Uterus (tissue), 4 donors: ENCODE results near the gene PROCR. TPM values are rescaled to one million over a fixed set of nuclear protein-coding genes. Genes with fewer than 3 reads are reported as not detected.
"Not testable (repeated sequence)": the region's sequence is repeated elsewhere in the genome, so short reads cannot be mapped to it uniquely, and the experiment has no call there.

Source experiments
- DNase-seq, 2 donors: peaks; one replicate each; pipeline ENCODE4 v3.0.0-alpha.2; 2019 to 2020
- H3K27ac ChIP-seq, 2 donors: fragments of 200-600 bp; sonication (generic); 1 replicate in 1 of 2; 2 replicates in 1 of 2; pipeline ENCODE4 v1.5.1; 2016 to 2018
- H3K27me3 ChIP-seq, 2 donors: fragments of 200-600 bp; sonication (generic); one replicate each; pipeline ENCODE4 v1.5.1; 2018 to 2019; ENCODE audit warnings: control low read depth in 1 of 2
- H3K36me3 ChIP-seq, 2 donors: fragments of 200-600 bp; sonication (generic); one replicate each; pipeline ENCODE4 v1.5.1; 2019; ENCODE audit warnings: control low read depth in 1 of 2
- H3K4me1 ChIP-seq, 2 donors: fragments of 200-600 bp; sonication (generic); one replicate each; pipeline ENCODE4 v1.5.1; 2018 to 2019; ENCODE audit warnings: control low read depth in 1 of 2
- H3K4me3 ChIP-seq, 2 donors: fragments of 200-600 bp; sonication (generic); 1 replicate in 1 of 2; 2 replicates in 1 of 2; pipeline ENCODE4 v1.5.1; 2018 to 2019; ENCODE audit warnings: mild to moderate bottlenecking in 1 of 2
- H3K9me3 ChIP-seq, 2 donors: fragments of 200-600 bp; sonication (generic); one replicate each; pipeline ENCODE4 v1.5.1; 2019; ENCODE audit warnings: control low read depth in 1 of 2
- POLR2A ChIP-seq, 2 donors: fragments of 450-650 bp; IDR thresholded peaks; one replicate each; pipeline ENCODE4 v1.6.1; 2016; ENCODE audit warnings: antibody characterized with exemption in 2 of 2, mild to moderate bottlenecking in 1 of 2, moderate library complexity in 1 of 2
- intact Hi-C: fragments of 100-400 bp; cut with DNase I; formaldehyde crosslinking; loops from one replicate; pipeline ENCODE4 v1.15.1; 2023; ENCODE audit warnings: low total_unique reads
- total RNA-seq, 4 donors: library from RNA; depleted of rRNA in 3 of 4; stranded (reverse); fragments of >200 nt in 3 of 4; gene quantifications; one replicate each; pipeline versions ENCODE4 v1.1.0 to v1.2.4, GENCODE V29; 2014 to 2023
- TF ChIP-seq, protein P1 (sequence below), 4 experiments: fragments of 200-600 bp in 2 of 4; fragments of 450-650 bp in 2 of 4; sonication (generic) in 2 of 4; IDR thresholded peaks; one replicate each; pipeline ENCODE4 v1.5.1; 2016 to 2019; ENCODE audit warnings: antibody characterized with exemption in 4 of 4, mild to moderate bottlenecking in 2 of 4, moderate library complexity in 1 of 4
- donor health status: DM: yes; HTN: yes; CAD: no.

PROCR gene
- total RNA-seq, 4 donors from 2014 or later, result 40.2 to 96.2 (median 60.7) TPM

DNA sequence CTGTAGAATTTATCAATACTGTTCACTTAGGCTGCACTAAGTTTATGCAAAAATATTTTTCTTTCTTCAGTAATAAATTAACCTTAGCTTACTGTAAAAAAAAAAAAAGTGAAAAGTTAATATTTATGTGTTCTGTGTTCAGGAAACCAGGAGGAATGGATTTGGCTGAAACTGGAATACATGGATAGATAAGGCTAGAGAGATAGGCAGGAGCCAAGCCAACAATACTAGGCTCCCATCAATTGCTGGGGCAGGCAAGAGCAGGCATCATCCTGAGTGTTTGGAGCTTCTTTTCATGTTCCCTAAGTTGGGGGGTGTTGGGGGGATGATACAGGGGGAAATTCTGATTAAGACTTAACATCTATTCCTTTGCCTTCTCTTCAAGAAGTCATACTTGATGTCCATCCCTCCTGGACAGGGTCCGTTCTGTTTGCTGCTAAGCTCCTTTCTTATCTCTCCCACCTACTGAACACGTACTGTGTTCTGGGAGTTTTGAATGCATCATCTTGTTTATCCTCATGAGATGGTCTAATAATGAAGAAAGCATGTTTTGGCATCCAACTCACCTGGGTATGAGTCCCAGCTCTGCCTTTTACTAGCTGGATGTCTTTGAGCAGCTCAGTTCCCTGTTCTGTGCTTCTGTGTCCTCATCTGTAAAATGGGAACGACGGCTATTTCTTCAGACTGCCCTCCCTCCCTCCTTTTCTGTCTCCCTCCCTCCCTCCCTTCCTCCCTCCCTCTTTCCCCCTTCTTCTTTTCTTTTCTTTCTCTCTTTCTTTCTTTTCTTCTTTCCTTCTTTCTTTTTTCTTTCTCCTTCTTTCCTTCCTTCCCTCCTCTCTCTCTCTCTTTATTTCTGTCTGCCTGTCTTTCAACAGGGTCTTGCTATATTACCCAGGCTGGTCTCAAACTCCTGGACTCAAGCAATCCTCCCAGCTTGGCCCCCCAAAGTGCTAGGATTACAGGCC is 6.4 kb upstream of the PROCR start:
- TF ChIP-seq, protein P1, sequence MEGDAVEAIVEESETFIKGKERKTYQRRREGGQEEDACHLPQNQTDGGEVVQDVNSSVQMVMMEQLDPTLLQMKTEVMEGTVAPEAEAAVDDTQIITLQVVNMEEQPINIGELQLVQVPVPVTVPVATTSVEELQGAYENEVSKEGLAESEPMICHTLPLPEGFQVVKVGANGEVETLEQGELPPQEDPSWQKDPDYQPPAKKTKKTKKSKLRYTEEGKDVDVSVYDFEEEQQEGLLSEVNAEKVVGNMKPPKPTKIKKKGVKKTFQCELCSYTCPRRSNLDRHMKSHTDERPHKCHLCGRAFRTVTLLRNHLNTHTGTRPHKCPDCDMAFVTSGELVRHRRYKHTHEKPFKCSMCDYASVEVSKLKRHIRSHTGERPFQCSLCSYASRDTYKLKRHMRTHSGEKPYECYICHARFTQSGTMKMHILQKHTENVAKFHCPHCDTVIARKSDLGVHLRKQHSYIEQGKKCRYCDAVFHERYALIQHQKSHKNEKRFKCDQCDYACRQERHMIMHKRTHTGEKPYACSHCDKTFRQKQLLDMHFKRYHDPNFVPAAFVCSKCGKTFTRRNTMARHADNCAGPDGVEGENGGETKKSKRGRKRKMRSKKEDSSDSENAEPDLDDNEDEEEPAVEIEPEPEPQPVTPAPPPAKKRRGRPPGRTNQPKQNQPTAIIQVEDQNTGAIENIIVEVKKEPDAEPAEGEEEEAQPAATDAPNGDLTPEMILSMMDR (IDR thresholded peaks at IDR 0.05), result no peak
- no peak for TF ChIP-seq POLR2A (IDR thresholded peaks at IDR 0.05)
- no peaks in the 10 kb centered on the region for H3K27me3 ChIP-seq
- H3K9me3 ChIP-seq, result no peaks in the 10 kb centered on the region
- H3K27ac ChIP-seq, result peak overlapping the region in 1 of 2 donors; percentile 35
- no peak overlapping the region for H3K4me3 ChIP-seq
- intact Hi-C loops, result no loop called here
- H3K36me3 ChIP-seq, result no peaks in the 10 kb centered on the region
- no peaks in the 10 kb centered on the region for H3K4me1 ChIP-seq
- DNase-seq, result no peak

DNA sequence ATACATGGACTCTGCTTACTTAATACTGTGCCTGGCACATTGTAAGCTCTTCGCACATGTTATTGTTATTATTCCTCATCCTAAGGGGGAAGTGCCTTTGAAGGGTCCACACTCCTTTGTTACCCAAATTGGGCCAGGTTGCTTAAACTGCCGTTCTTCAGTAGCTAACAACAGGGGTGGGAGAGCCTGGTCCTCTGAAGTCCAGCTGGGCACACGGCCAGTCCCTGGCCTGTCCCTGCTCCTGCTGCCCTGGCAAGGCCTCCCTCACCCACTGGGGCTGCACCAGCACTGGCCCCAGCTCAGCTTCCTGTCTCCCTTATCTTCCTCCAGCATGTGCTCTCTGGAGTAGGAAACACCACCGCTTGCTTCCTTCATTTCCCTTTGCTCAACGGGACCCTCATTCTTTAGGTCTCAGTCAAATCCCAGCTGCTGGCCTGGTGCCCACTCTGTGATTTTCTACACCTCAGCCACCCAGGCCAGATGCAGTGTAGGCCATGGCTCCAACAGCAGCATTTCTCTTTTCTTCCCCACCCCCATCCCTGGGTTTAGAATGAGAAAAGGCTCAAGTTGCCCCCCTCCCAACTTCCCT is 5.5 kb upstream of the PROCR start:
- DNase-seq, result peak in 1 of 2 donors; percentile 75
- Histone ChIP-seq H3K27me3 (no peaks in the 10 kb centered on the region), H3K4me3 (no peak overlapping the region), H3K9me3 (no peaks in the 10 kb centered on the region), H3K36me3 (no peaks in the 10 kb centered on the region), H3K4me1 (no peaks in the 10 kb centered on the region), H3K27ac (peak overlapping the region in 1 of 2 donors; percentile 35)
- intact Hi-C loops, result no loop called here
- no peak for TF ChIP-seq POLR2A (IDR thresholded peaks at IDR 0.05)
- TF ChIP-seq, protein P1 (IDR thresholded peaks at IDR 0.05), result no peak

DNA sequence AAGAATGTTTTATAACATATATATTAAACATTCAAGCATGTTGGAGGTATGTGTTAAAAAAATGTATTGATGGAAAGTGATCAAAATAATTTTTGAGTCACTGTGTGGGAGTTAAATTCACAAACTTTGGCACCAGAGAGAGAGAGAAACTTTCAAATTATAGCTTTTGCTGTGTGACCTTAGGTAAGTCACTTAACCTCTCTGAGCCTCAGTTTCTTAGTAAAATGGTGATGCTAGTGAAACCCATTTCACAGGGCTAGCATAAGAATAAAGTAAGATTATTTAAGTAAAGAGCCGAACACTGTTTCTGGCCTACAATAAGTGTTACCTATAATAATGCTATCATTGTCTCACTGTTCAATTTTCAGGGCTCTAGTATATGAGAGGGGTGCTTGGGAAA is 4.1 kb upstream of the PROCR start:
- no peaks in the 10 kb centered on the region for H3K4me1 ChIP-seq
- H3K9me3 ChIP-seq, result no peaks in the 10 kb centered on the region
- H3K27me3 ChIP-seq, result no peaks in the 10 kb centered on the region
- no peak overlapping the region for H3K27ac ChIP-seq
- H3K36me3 ChIP-seq, result no peaks in the 10 kb centered on the region
- no peak for TF ChIP-seq POLR2A (IDR thresholded peaks at IDR 0.05)
- TF ChIP-seq, protein P1 (IDR thresholded peaks at IDR 0.05), result no peak
- intact Hi-C loops, result no loop called here
- no peak overlapping the region for H3K4me3 ChIP-seq
- DNase-seq, result no peak

DNA sequence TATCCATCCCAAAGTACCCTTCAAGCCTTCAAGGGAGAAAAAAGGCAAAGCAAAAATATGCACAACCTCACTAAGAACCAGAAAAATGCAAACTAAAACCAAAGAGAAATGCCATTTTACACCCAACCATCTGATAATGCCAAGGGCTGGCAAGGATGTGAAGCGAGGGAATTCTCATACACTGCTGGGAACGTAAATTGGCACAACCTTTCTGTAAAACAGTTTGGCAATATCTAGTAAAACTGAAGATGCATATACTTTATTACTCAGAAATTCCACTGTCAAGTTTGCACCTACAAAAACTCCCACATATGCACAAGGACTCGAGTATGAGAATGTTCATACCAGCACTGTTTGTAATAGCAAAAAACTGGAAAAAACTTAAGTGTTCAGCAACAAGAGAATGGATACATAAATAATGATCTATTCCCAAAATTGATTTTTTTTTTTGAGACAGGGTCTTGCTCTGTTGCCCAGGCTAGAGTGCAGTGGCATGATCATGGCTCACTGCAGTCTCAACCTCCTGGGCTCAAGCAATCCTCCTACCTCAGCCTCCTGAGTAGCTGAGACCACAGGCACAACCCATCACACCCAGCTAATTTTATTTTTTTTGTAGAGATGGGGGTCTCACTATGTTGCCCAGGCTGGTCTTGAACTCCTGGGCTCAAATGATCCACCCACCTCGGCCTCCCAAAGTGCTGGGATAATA is 3.0 kb upstream of the PROCR start:
- H3K27ac ChIP-seq, DNase-seq, intact Hi-C loops, H3K4me3 ChIP-seq, H3K9me3 ChIP-seq, H3K4me1 ChIP-seq, H3K36me3 ChIP-seq, H3K27me3 ChIP-seq: not testable (repeated sequence)

DNA sequence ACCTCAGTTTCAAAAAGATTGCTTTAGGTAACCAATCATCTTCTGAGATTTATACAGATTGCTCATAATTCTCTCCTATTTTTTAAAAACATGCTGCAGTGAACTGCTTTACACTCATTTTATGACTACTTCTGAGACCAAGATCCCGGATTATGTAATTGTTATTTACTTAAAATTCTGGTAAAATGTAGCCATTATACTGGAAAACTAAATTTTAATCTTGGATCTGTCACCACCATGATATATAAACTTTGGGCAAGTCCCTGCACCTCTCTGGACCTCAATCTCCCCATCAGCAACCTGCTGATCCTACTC is 477 bp upstream of the PROCR start:
- H3K36me3 ChIP-seq, result no peaks in the 10 kb centered on the region
- intact Hi-C loops, result no loop called here
- H3K4me1 ChIP-seq, result peaks cover 0 to 5% of the 10 kb centered on the region in 2 donors
- no peak for TF ChIP-seq POLR2A (IDR thresholded peaks at IDR 0.05)
- TF ChIP-seq, protein P1 (IDR thresholded peaks at IDR 0.05), result no peak
- H3K4me3 ChIP-seq, result peak overlapping the region in 1 of 2 donors; percentile 37
- no peaks in the 10 kb centered on the region for H3K27me3 ChIP-seq
- H3K27ac ChIP-seq, result peak overlapping the region; percentile 82 to 88
- no peak for DNase-seq
- H3K9me3 ChIP-seq, result no peaks in the 10 kb centered on the region
